Right renal cortex interstitium (tissue), 3 donors: ENCODE results near the gene STX1A. TPM values are rescaled to one million over a fixed set of nuclear protein-coding genes. Genes with fewer than 3 reads are reported as not detected.
"Not testable (repeated sequence)": the region's sequence is repeated elsewhere in the genome, so short reads cannot be mapped to it uniquely, and the experiment has no call there.

Source experiments
- DNase-seq, 3 donors: peaks; one replicate each; pipeline ENCODE4 v3.0.0-alpha.2; 2013; ENCODE audit warnings: low read depth in 3 of 3, low spot score in 2 of 3
- polyA plus RNA-seq, 3 donors: library from polyadenylated mRNA; unstranded; fragments of 120-200 nt; gene quantifications; one replicate each; pipeline ENCODE4 v1.2.1, GENCODE V29; 2013; ENCODE audit not compliant: insufficient read length in 3 of 3

Gene STX1A
- polyA plus RNA-seq, 3 donors = 7.0 to 8.5 (median 7.5) TPM

DNA sequence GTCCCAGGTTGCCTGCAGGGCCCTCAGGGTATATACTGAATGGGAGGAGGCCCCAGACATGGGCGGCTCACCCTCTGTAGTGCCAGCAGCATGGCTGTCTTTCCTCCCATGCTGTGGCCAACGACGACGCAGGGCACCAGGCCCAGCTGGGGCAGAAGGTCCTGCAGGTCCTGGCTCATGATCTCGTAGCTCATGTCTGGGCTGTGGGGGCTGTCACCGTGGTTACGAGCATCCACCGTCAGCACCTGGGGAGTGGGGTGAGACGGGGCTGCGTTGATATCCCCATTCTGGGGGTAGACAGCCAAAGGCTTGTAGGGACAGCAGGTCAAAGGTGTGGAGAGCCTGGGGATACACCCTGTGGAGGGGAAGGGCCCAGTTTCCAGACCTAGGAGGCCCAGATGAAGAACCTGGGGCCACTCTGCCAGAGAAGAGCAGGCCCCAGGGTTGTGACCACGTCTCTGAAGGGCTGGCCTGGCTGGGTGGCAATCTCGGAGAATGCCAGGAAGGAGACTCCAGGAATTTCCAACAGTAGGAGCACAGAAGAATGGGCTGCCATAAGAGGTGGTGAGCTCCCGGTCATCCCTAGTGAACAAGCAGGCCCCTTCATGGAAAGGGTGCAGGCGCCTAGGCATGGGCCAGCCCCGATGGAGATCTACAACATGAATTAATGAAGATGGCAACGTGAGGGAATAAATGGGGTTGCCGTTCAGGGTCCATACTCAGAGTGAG, 18.2 kb upstream of the STX1A start:
- no peak for DNase-seq

DNA sequence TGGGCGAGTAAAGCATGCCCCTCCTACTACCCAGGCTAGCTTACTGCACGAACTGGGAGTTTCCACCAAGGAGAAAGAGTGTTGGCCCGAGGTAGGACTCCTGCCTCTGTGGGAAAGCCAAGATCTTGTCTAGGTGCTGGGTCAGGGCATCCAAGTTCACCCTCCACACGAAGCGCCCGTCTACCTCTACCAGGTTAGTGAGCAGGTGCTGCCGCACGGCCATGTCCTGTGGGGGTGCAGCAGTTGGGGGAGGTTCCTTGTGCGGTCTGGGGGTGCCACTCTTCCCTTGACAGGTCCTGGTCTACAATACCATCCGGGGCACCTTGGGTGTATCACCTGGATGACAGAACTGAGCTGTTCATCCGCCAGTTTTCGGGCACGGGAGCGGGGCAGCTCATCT, 17.4 kb upstream of the STX1A start:
- no peak for DNase-seq

DNA sequence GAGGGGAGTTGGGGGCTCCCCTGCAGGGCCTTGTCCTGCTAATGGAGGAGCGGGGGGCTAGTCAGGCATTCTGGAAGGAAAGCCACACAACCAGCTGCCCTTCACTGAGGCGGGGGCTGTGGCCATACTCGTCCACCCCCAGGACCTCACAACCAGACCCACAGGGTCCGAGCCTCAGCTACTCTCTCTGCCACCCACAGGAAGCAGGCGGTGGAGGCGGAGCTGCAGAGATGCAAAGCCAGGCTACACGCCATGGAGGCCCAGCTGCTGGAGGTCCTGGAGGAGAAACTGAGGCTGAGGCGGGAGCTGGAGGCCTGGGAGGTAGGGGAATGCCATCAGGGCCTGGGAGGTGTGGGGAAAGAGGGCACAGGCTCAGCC, 16.0 kb upstream of the STX1A start:
- no peak for DNase-seq

DNA sequence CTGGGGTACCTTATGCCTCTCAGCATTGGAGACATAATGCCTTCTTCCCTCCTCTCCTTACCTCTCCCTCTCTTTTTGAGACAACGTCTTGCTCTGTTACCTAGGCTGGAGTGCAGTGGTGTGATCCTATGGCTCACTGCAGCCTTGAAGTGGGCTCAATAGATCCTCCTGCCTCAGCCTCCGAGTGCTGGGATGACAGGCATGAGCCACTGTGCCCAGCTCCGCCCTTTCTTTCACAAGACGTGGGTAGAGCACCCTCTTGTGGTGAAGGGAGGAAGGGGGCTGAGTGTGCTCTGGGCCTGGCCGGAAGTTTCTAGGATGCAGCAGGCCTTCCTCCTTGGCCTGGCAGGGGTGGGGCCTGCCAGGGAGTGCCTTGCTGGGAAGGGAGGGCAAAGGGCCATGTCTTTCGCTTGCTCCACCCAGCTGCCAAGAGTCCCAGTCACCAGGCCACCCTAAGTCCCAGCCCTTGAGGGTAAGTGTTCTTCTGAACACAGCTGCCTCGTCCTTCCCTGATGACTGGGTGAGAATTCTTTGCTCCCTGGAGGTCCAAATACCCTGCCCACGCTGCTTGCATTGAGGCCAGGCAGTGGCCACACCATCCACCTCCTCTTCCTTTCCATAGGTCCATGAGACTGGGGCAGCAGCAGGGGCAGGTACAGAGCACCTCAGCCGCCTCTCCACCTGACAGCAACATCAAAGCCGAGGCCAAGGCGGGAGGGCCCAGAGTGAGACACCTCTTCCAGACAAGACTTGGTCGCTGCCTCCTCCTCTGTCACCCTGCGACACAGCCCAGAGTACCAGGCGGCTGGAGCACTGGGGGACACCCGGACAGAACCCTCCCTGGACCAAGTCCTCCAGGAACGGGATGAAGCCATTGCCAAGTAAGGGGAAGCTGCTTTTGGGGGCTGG, 15.4 kb upstream of the STX1A start:
- DNase-seq = no peak

DNA sequence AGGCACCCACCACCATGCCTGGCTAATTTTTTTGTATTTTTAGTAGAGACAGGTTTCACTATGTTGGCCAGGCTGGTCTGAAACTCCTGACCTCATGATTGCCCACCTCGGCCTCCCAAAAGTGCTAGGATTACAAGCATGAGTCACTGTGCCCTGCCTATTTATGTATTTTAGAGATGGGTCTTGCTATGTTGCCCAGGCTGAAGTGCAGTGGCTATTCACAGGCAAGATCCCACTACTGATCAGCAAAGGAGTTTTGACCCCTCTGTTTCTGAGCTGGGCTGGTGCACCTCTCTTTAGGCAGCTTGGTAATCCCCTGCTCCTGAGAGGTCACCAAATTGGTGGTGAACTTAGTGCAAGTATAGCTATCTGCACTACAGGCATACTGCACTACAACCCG, 12.9 kb upstream of the STX1A start:
- DNase-seq = no peak

DNA sequence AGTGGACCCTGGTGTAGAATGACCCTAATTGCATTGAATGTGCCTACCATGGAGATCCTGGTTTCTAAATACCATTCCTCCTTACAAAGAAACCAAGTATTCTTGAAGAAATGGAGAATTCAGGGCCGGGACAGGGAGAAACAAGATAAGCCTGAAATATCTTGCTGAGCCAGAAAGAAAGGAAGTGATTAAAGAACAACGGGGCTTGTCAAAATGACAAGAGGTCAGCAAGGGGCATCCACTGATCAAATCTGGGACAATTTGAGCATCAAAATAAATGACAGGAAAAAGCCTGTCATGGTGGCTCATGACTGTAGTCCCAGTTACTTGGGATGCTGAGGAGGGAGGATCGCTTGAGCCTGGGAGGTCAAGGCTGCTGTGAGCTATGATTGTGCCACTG, 11.0 kb upstream of the STX1A start:
- DNase-seq = no peak

DNA sequence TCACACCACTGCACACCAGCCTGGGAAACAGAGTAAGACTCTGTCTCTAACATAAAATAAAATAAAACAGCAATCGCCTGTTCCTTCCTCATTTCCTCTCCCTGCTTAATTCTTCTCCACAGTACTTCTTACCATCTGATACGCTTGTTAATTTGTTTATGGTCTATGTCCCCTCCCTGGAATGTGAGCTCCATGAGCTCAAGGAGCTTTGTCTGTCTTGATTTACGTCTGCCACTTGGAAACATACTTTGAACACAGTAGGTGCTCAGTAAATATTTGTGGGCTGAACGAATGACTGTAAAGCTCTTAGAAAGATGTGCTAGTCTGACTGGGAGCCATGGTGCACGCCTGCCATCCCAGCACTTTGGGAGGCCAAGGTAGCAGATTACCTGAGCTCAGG, 9.1 kb upstream of the STX1A start:
- no peak for DNase-seq

DNA sequence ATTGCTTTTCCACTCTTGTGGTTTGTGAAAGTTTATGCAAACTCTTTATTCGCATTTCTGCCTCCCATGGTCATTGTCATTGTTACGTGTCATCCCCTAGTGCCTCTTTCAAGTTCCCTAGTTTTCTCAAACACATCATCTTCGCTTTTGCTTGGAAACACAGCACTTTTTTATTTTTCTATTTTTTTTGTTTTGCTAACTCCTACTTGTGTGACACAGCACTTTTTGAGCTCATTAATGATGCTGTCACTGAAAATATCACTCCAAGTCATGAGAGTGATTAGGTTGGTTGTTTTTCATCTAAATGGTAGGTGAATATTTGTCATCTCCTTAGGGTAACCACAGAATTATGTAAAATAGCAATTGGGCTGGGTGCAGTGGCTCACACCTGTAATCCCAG, 8.5 kb upstream of the STX1A start:
- no peak for DNase-seq

DNA sequence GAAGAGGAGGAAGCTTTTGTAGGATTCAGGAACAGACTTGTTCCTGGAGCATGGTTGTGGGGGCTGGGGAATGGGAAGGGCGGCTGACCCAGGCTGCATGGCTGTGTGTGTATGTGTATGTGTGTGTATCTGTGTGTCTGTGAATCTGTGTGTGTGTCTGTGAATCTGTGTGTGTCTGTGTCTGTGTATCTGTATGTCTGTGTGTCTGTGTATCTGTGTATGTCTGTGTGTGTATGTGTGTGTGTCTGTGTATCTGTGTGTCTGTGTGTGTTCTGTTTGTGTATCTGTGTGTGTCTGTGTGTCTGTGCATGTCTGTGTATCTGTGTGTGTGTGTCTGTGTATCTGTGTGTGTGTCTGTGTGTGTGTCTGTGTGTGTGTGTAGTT, 6.6 kb upstream of the STX1A start:
- DNase-seq = no peak

DNA sequence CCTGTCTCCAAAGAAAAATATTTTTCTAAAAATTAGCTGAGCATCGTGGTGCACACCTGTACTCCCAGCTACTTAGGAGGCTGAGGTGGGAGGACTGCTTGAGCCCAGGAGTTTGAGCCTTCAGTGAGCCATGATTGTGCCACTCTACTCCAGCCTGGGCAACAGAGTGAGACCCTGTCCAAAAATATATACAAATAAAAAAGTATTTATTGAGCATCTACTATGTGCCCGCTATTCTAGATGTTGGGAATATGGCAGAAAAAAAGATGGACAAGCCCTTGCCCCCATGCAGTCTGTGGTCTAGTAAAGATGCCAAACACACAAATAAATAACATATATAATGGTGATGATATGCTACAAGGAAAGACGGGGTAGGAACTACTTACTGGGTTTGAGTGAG, 4.3 kb upstream of the STX1A start:
- DNase-seq = no peak

DNA sequence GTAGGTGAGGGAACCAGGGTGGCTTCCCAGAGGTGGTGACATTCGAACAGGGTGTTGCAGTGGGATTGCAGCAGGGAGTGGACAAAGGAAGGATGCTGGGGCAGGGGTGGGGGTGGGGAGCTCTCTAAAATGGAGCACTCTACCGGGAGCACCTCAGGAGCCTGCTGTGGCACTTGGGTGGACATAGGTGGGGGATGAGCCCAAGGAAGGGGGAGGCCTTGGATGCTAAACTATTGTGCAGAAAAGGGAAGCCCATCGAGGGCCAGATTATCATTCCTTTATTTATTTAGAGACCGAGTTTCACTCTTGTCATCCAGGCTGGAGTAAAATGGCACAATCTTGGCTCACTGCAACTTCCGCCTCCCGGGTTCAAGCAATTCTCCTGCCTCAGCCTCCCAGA, 3.3 kb upstream of the STX1A start:
- no peak for DNase-seq

DNA sequence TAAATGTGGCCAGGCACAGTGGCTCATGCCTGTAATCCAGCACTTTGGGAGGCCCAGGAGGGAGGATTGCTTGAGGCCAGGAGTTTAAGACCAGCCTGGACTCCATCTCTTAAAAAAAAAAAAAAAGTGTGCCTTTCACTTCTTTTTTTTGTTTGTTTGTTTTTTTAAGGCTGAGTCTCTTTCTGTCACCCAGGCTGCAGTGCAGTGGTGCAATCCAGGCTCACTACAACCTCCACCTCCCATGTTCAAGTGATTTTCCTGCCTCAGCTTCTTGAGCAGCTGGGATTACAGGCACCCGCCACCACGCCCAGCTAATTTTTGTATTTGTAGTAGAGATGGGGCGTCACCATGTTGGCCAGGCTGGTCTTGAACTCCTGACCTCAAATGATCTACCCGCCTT, 2.7 kb upstream of the STX1A start:
- DNase-seq = not testable (repeated sequence)

DNA sequence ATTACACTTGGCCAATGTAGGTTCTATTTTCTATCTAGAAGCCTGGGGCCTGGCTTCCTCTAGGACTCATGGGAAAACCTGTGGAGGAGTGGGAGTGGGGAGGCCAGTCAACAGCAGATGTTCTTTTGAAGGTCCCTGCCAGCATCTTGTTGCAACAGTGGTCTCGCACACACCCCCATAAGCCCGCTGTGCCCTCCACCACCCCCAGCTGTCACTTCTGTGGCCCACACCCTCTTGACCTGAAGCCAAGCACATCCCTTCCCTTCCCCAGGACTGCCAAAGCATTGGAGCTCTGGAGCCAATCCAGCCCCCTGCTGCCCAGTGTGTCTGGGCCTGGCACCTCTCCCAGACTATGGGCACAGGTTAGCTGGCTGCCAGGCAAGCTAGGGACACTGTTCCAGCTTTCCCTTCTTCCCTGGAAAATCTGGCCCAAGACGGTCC, 1.9 kb upstream of the STX1A start:
- DNase-seq = no peak

DNA sequence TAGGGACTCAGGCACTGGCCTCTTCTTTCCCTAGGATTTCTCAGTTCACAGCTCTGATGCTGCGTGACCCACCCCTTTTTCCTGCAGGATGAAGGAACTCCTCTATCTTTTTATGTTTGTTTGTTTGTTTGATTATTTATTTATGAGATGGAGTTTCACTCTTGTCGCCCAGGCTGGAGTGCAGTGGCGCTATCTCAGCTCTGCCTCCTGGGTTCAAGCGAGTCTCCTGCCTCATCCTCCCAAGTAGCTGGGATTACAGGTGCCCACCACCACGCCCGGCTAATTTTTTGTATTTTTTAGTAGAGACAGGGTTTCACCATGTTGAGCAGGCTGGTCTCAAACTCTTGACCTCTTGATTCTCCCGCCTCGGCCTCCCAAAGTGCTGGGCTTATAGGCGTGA, 974 bp upstream of the STX1A start:
- not testable (repeated sequence) for DNase-seq

DNA sequence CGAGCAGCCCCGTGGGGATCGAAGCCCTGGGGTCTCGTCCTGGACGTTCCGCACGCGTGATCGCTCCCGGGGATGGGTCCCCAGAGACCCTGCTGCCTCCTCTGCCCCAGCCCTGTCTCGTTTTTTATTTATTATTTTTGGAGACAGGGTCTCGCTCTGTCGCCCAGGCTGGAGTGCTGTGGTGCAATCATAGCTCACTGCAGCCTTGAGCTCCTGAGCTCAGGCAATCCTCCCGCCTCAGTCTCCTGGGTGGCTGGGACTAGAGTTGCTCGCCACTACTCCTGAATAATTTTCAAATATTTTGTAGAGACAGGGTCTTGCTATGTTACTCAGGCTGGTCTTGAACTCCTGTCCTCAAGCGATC, 319 bp upstream of the STX1A start:
- no peak for DNase-seq

DNA sequence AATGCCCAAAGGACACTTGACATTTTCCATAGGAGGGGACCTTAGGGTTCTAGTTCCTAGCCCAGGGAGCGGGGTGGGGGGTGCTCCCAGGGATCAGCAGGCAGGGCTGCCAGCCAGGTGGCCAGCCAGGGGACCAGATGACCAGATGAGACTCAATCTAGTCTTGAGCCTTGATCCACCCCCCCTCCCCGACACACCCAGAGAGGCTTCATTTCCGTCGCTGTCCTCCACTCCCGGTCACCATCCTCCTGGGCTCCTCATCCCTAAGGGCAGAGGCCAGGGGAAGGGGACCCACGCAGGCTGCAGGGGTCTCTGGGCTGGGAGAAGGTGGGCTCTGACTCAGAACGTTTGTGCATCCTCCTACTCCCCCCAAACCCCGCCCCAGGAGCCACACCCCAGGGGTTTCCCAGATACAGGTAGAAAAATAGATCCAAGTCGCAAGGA, 1.0 kb downstream of the STX1A start:
- no peak for DNase-seq

DNA sequence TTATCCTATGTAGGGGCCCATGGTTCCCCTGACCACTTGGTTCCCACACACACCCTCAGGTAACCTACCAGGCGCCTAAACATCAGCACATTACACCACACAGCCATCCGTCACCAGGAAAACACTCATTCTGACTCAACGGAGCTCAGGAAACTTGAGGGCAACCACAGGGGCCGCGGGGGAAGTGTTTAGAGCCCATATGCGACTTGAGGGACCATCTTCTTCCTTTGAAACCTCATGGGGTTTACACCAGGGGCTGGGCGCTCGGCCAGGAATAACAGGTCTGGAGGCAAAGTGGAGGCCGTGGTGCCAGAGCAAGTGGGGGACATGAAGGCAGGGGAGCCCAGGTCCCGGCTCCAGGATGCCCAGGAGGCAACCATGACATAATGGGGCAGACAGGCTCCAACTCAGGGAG, 1.5 kb downstream of the STX1A start:
- no peak for DNase-seq

DNA sequence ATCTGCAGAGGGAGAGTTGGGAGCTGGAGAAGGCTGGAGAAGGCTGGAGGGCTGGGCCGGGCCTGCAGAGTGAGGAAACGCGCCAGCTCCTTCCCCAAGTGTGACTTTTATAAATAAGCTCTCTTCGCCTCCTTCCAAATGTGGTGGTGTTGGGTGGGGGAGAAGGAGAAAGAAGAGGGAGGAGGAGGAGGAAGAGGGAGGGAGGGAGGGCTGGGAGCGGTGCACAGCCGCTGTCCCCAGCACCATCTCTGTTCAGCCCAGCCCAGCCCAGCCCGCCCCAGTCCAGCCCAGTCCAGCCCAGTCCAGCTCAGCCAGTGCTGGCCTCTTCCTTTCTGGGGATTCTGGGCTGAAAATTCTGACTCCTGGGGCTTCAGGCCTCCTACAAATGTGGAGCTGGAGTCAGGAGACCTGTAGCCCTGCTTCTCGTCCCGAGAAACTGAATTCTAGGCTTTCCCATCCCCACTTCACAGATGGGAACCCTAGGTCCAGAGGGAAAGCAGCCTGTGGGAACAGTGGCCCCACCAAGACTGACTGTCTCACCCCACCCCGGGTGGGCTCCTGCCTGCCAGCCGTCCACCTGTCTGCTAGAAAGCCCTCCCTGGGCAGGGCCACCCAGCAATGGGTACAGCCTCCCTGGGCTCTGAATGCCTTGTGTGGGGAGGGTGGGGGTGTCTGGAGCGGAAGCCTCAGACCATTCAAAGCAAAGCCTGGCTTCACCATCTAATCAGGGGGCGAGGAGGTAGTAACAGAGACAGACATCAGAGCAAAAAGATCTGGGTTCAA, 2.3 kb downstream of the STX1A start:
- no peak for DNase-seq

DNA sequence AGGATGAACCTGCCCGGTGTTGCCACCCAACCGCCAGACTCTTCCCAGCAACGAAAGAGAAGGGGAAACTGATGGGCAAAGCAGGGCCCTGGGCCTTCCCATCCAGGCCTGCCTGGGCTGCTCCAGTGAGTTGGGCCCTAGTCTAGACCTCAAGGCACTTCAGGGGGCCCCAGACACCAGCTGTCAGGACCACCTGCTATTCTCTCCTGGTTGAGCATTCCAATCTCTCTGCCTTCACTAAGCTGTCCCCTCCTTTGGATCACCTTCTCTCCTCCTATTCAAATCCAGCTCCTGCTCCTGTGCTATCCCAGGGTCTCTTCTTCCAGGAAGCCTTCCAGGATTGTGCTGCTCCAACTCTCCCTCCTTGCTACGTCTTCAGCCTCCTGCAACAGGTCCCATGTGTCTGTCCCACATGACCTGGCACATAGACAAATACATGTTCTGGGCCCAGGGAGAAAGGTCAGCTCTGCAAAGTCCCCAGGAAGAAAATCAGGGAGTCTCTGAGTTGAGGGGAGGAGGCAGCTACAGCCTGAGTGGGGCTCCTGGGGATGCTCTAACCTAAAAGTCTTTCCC, 3.1 kb downstream of the STX1A start:
- no peak for DNase-seq

DNA sequence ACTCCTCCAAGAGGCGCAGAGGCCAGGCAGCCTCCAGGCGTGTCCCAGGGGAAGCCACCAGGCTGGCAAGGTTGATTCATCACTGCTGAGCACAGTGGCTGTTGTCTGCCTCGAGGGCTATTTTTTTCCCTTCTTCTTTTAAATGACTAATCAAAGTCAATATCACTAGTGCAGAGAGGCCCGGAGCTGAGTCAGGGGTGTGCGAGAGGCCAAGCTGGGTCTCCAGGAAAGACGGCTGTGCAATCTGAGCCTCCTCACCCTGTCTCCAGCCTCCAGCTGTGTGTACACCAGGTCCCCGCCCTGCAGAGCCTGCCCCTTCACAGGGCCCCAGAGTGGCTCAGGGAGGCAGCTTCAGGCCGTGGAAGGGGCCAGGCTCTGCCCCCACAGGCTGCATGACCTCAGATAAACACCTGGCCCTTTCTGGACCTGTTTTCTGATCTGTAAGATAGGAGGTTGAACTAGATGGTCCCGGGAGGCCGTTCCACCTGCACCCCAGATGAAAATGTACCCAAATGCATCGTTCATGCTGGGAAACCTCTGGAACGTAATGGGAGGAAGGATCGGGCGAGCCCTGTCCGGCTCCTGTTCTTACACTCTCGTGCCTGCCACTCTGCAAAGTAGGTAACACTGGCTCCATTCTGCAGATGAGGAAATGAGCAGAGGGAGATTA, 3.7 kb downstream of the STX1A start:
- DNase-seq = no peak
